IMR-90 (cell line): ENCODE data around the gene UTP11. TPM values are rescaled to one million over a fixed set of nuclear protein-coding genes. Genes with fewer than 3 reads are reported as not detected.

Experiments
- ATAC-seq: fragments of 200-7000 bp; cut with Tn5 transposase; 2 replicates; pipeline ENCODE4 v1.9.1; 2020; ENCODE audit warnings: low read depth, mild to moderate bottlenecking, moderate library complexity
- BruUV-seq: library from RNA; stranded (reverse); fragments of 400-500 nt; replicated peaks from 2 replicates; lab custom pipeline; 2021; lab: Mats Ljungman, UMichigan
- CTCF ChIA-PET: fragments of 300-600 bp; formaldehyde crosslinking; extraction: SDS; loops from one replicate; lab custom pipeline; 2021; ENCODE audit warnings: antibody characterized with exemption; lab: Yijun Ruan, JAX
- POLR2A ChIA-PET: fragments of 300-600 bp; sonication (Branson Sonifier 250); formaldehyde crosslinking; loops from one replicate; lab custom pipeline; 2022; ENCODE audit warnings: antibody characterized with exemption; ENCODE audit not compliant: unreplicated experiment; lab: Charles Lee
- DNase-seq: peaks from one replicate; pipeline ENCODE4 v3.0.0; 2013
- H2AFZ ChIP-seq: replicated peaks from 2 replicates; pipeline ENCODE3; 2013; ENCODE audit warnings: low read length, mild to moderate bottlenecking; ENCODE audit not compliant: poor library complexity
- H2AK5ac ChIP-seq: 2 replicates; pipeline ENCODE4 v1.6.1; 2013; ENCODE audit warnings: low read depth, low read length, inconsistent platforms
- H2AK9ac ChIP-seq: replicated peaks from 2 replicates; pipeline ENCODE3; 2013; ENCODE audit warnings: mild to moderate bottlenecking, low read depth, low read length, moderate library complexity; ENCODE audit not compliant: poor library complexity
- H2BK120ac ChIP-seq: 2 replicates; pipeline ENCODE4 v1.6.1; 2013; ENCODE audit warnings: low read depth, low read length, inconsistent platforms
- H2BK15ac ChIP-seq: 3 replicates; pipeline ENCODE4 v1.6.1; 2013; ENCODE audit warnings: low read depth, low read length, inconsistent platforms
- H2BK20ac ChIP-seq: 2 replicates; pipeline ENCODE4 v1.6.1; 2013; ENCODE audit warnings: low read depth, mild to moderate bottlenecking, inconsistent platforms, low read length, moderate library complexity
- H2BK5ac ChIP-seq: 2 replicates; pipeline ENCODE4 v1.6.1; 2013; ENCODE audit warnings: mild to moderate bottlenecking, low read depth, low read length, inconsistent platforms; ENCODE audit not compliant: poor library complexity, severe bottlenecking
- H3K14ac ChIP-seq: replicated peaks from 2 replicates; pipeline ENCODE4 v1.6.1; 2013; ENCODE audit warnings: low read depth, low read length, inconsistent platforms
- H3K18ac ChIP-seq: 2 replicates; pipeline ENCODE4 v1.6.1; 2013; ENCODE audit warnings: low read depth, low read length, control low read depth
- H3K23ac ChIP-seq: 2 replicates; pipeline ENCODE4 v1.6.1; 2013; ENCODE audit warnings: low read depth, low read length, inconsistent platforms
- H3K27ac ChIP-seq: 2 replicates; pipeline ENCODE4 v1.5.1; 2013; ENCODE audit warnings: mild to moderate bottlenecking, control low read depth, low read length; ENCODE audit not compliant: insufficient read depth
- H3K27me3 ChIP-seq: 2 replicates; pipeline ENCODE4 v1.6.1; 2013; ENCODE audit warnings: low read length; ENCODE audit not compliant: control insufficient read depth, insufficient read depth
- H3K36me3 ChIP-seq: 2 replicates; pipeline ENCODE4 v1.6.1; 2013; ENCODE audit warnings: low read length, mixed read lengths; ENCODE audit not compliant: control insufficient read depth, insufficient read depth
- H3K4ac ChIP-seq: 2 replicates; pipeline ENCODE4 v1.6.1; 2013; ENCODE audit warnings: low read depth, low read length, inconsistent platforms
- H3K4me1 ChIP-seq: 2 replicates; pipeline ENCODE4 v1.6.1; 2013; ENCODE audit warnings: low read length, mixed read lengths; ENCODE audit not compliant: control insufficient read depth, insufficient read depth
- H3K4me2 ChIP-seq: 2 replicates; pipeline ENCODE4 v1.6.1; 2013; ENCODE audit warnings: low read depth, mild to moderate bottlenecking, control low read depth, low read length, moderate library complexity
- H3K4me3 ChIP-seq: 2 replicates; pipeline ENCODE4 v1.5.1; 2013; ENCODE audit warnings: low read depth, mild to moderate bottlenecking, control low read depth, low read length, moderate library complexity; ENCODE audit not compliant: insufficient read depth
- H3K56ac ChIP-seq: 2 replicates; pipeline ENCODE4 v1.6.1; 2013; ENCODE audit warnings: low read length, inconsistent platforms; ENCODE audit not compliant: insufficient read depth; ENCODE audit errors: extremely low read depth
- H3K79me1 ChIP-seq, 2 experiments: 2 replicates each; pipeline ENCODE4 v1.6.1; 2013; ENCODE audit warnings: low read length in 2 of 2, inconsistent platforms in 1 of 2, low read depth in 1 of 2
- H3K9ac ChIP-seq: 2 replicates; pipeline ENCODE4 v1.6.1; 2013; ENCODE audit warnings: low read depth, low read length, control low read depth
- H3K9me1 ChIP-seq: 2 replicates; pipeline ENCODE4 v1.6.1; 2013; ENCODE audit warnings: low read length, inconsistent platforms; ENCODE audit not compliant: insufficient read depth
- H3K9me3 ChIP-seq: 2 replicates; pipeline ENCODE4 v1.6.1; 2013; ENCODE audit warnings: low read length; ENCODE audit not compliant: control insufficient read depth, insufficient read depth
- H4K20me1 ChIP-seq: 2 replicates; pipeline ENCODE4 v1.6.1; 2013; ENCODE audit warnings: low read length, inconsistent platforms; ENCODE audit not compliant: insufficient read depth
- H4K5ac ChIP-seq: 2 replicates; pipeline ENCODE4 v1.6.1; 2013; ENCODE audit warnings: mild to moderate bottlenecking, low read depth, low read length, control low read depth
- H4K8ac ChIP-seq, 2 experiments: 2 replicates each; pipeline ENCODE4 v1.6.1; 2013; ENCODE audit warnings: low read depth in 2 of 2, low read length in 2 of 2, control low read depth in 1 of 2, inconsistent platforms in 1 of 2
- H4K91ac ChIP-seq: 2 replicates; pipeline ENCODE4 v1.6.1; 2013; ENCODE audit warnings: low read depth, low read length, inconsistent platforms; ENCODE audit not compliant: insufficient read depth
- BHLHE40 ChIP-seq: fragments of 150-350 bp; IDR thresholded peaks from 2 replicates; pipeline ENCODE4 v1.6.1; 2016; ENCODE audit warnings: mild to moderate bottlenecking, low read depth, low read length
- CEBPB ChIP-seq: IDR thresholded peaks from 2 replicates; pipeline ENCODE4 v1.6.1; 2012; ENCODE audit warnings: low read depth, low read length, improper control_type of control experiment
- FOS ChIP-seq: fragments of 150-350 bp; IDR thresholded peaks from 2 replicates; pipeline ENCODE4 v1.6.1; 2016; ENCODE audit warnings: low read depth, low read length
- MAZ ChIP-seq: IDR thresholded peaks from 2 replicates; pipeline ENCODE4 v1.6.1; 2012; ENCODE audit warnings: low read depth, mild to moderate bottlenecking, low read length, improper control_type of control experiment, moderate library complexity, borderline replicate concordance
- RCOR1 ChIP-seq: IDR thresholded peaks from 2 replicates; pipeline ENCODE4 v1.6.1; 2012; ENCODE audit warnings: mild to moderate bottlenecking, low read length, improper control_type of control experiment; ENCODE audit not compliant: insufficient replicate concordance
- WGBS, 2 experiments: methylation state at CpG; one replicate each; pipeline versions ENCODE4 v1.1.5 to v1.1.7; 2013; ENCODE audit warnings: missing lambda C conversion rate in 2 of 2; ENCODE audit not compliant: insufficient read length in 1 of 2; ENCODE audit errors: extremely low coverage in 2 of 2; 5-methylcytosine and 5-hydroxymethylcytosine counted together
- dilution Hi-C: fragments of 300-500 bp; cut with HindIII; formaldehyde crosslinking; loops from one replicate; pipeline ENCODE4 v1.14.3; 2018; ENCODE audit warnings: low sequenced_read_pairs; ENCODE audit not compliant: unreplicated experiment
- in situ Hi-C: fragments of 300-500 bp; cut with MboI; formaldehyde crosslinking; loops from 3 replicates; pipeline ENCODE4 v1.14.3; 2019; ENCODE audit warnings: low sequenced_read_pairs, inconsistent platforms, mixed read lengths
- intact Hi-C: fragments of 100-400 bp; cut with micrococcal nuclease; formaldehyde crosslinking; loops from 2 replicates; pipeline ENCODE4 v1.10.0; 2022
- polyA plus RNA-seq, 3 experiments: library from polyadenylated mRNA; depleted of rRNA; stranded (reverse); fragments of >200 nt; gene quantifications; 2 replicates each; pipeline ENCODE4 v1.2.3, GENCODE V29; 2012; ENCODE audit warnings: low replicate concordance in 1 of 3
- total RNA-seq: library from RNA; depleted of rRNA; stranded (reverse); fragments of >200 nt; gene quantifications from 2 replicates; pipeline ENCODE4 v1.2.3, GENCODE V29; 2012
- TF ChIP-seq, protein P1 (sequence below): fragments of 150-350 bp; IDR thresholded peaks from 2 replicates; pipeline ENCODE4 v1.6.1; 2016; ENCODE audit warnings: low read depth, mild to moderate bottlenecking, low read length, moderate library complexity, borderline replicate concordance

The UTP11 gene
- total and polyA plus RNA-seq, 2 of the 4 experiments (the other 2 are of a cell fraction): 22.0 to 27.8 TPM

DNA sequence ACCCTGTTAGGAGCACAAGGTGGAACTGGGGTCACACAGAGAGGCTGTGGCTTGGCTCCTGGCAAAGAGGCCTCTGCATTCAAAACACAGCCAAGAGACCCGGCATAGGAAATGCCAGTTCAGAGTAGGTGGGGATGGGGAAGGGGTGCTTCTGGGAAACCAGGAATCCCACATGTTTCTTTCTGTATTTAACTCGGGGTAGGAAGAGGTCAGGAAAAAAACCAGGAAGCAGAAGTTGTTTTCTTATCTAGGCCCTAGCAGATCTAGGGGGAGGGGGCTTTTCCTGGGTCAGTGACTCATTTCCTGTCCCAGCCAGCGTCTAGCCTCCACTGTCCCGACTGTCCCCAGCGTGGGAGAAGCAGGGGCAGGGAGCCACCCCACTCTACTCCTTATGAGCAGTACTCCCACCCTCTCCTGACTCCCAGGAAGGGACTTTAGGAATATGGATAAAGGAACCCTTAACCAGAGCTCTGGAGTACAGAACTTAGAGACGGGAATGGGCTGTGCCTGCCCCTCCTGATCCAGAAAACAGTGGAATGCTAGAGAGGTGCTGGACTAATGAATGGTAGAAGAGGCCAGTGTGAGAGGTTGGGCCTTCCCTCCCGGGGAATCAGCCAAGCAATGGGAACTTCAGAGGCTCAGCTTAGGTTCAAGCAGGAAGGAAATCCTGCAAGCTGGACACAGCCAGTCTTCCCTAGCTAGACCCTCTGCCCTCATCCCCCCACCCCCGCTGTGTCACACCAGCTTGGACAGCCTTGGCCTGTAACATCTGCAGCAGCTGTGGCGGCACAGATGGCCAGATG lies 12.9 kb upstream of the UTP11 start:
- Histone ChIP-seq H3K9me3 (no peaks in the 10 kb centered on the region), H3K36me3 (peaks cover 31% of the 10 kb centered on the region), H2AK5ac (peak overlapping the region; percentile 99), H3K79me1 (peaks cover 33 to 87% of the 10 kb centered on the region in 2 experiments; a peak in 3 of 4 replicates), H3K4me2 (peak overlapping the region; percentile 40), H2BK5ac (peak overlapping the region; percentile 91), H3K56ac (peak overlapping the region; percentile 93), H3K9ac (peak overlapping the region; percentile 56), H2BK120ac (peak overlapping the region; percentile 92), H3K4me3 (no peak overlapping the region), H4K5ac (peak overlapping the region; percentile 46), H2AK9ac (peak overlapping the region; percentile 97), H3K4me1 (peaks cover 43% of the 10 kb centered on the region), H3K27me3 (no peaks in the 10 kb centered on the region), H3K27ac (peak overlapping the region; percentile 89), H3K18ac (peak overlapping the region; percentile 68), H3K23ac (peak overlapping the region; percentile 91), H4K8ac (peak overlapping the region; percentile 90 to 98), H2BK15ac (peak overlapping the region; percentile 99), H4K20me1 (peaks cover 14% of the 10 kb centered on the region; the same call in 1 of the 2 replicates), H2AFZ (peak overlapping the region; percentile 89), H3K14ac (peak overlapping the region; percentile 86), H3K4ac (peak overlapping the region; percentile 98), H3K9me1 (peaks cover 30% of the 10 kb centered on the region), H4K91ac (peak overlapping the region; percentile 99), H2BK20ac (peak overlapping the region; percentile 81)
- ChIA-PET CTCF (interaction anchor here (1.3 to 2.1 kb wide), 3 partner anchors 9 to 14 kb away, joined by 4 to 7 read pairs (median 4); no protein-coding TSS in a partner anchor), POLR2A (interaction anchor here (0.6 to 1.0 kb wide), 2 partner anchors 13 to 16 kb away, joined by 3 read pairs; no protein-coding TSS in a partner anchor)
- peak; percentile 66 for DNase-seq
- in situ Hi-C loops: loop anchor here (25.0 kb wide), 3 partner anchors 412 to 1537 kb away; partner anchors contain the start of genes GNL2, MRPS15 and OSCP1
- dilution Hi-C loops: no loop called here
- peak; percentile 3 for ATAC-seq
- BruUV-seq: no TSS peak
- intact Hi-C loops: no loop called here
- WGBS, 2 experiments: 8% methylated on average over 2 of the region's 9 CpGs; no CpG with 5 or more reads in 1 of the 2 experiments
- TF ChIP-seq FOS: peak; percentile 57
- TF ChIP-seq, protein P1, sequence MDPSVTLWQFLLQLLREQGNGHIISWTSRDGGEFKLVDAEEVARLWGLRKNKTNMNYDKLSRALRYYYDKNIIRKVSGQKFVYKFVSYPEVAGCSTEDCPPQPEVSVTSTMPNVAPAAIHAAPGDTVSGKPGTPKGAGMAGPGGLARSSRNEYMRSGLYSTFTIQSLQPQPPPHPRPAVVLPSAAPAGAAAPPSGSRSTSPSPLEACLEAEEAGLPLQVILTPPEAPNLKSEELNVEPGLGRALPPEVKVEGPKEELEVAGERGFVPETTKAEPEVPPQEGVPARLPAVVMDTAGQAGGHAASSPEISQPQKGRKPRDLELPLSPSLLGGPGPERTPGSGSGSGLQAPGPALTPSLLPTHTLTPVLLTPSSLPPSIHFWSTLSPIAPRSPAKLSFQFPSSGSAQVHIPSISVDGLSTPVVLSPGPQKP: no peak
- TF ChIP-seq RCOR1: no peak
- TF ChIP-seq MAZ: peak; percentile 59; the same call in 1 of the 2 replicates
- no peak for TF ChIP-seq CEBPB
- 0 out of 2 replicates have a peak, but pooled peaks have one; percentile 3 for TF ChIP-seq BHLHE40
